Stimulated activated naive CD8-positive, alpha-beta T cell treated with anti-CD3 and anti-CD28 coated beads, Interleukin-15, Interleukin-2, amounts not matched to agents 100 ng/mL and 50 ng/mL, for 24 hours (primary cell): ENCODE results near the gene TENM3.
"Not testable (repeated sequence)": the region's sequence is repeated elsewhere in the genome, so short reads cannot be mapped to it uniquely, and the experiment has no call there.

ENCODE experiments used
- H3K27ac Mint-ChIP-seq: one replicate; pipeline ENCODE4 v1.8.0; 2021; ENCODE audit warnings: mild to moderate bottlenecking, mixed read lengths
- H3K27me3 Mint-ChIP-seq: one replicate; pipeline ENCODE4 v1.8.0; 2021; ENCODE audit warnings: mixed read lengths
- H3K36me3 Mint-ChIP-seq: one replicate; pipeline ENCODE4 v1.8.0; 2021; ENCODE audit warnings: low read depth, mixed read lengths
- H3K4me1 Mint-ChIP-seq: one replicate; pipeline ENCODE4 v1.8.0; 2021; ENCODE audit warnings: low read depth, mixed read lengths
- H3K4me3 Mint-ChIP-seq: one replicate; pipeline ENCODE4 v1.8.0; 2021; ENCODE audit warnings: mild to moderate bottlenecking, mixed read lengths
- H3K9me3 Mint-ChIP-seq: one replicate; pipeline ENCODE4 v1.8.0; 2021; ENCODE audit warnings: mixed read lengths

TENM3 gene

DNA sequence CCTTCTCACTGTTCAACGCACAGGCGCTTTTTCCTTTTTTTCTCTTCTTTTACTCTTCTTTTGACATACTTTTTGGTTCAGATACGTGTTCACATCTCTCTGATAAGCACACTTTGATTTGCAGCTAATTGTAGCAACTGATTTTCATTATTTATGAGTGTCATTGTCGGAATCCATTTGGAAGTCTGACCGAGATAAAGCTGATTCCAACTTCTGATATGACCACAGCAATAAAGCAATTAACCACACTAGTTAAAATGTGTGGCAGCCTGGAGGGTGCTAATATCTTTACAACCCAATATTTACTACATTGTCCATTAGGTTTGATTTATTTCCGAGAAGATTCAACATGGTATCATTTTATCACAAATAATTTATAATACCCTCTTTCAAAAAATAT, 101.8 kb downstream of the TENM3 start:
- Mint-ChIP-seq H3K27me3 (peaks cover 11% of the 10 kb centered on the region), H3K9me3 (peaks cover 3% of the 10 kb centered on the region), H3K36me3 (no peaks in the 10 kb centered on the region), H3K4me1 (no peaks in the 10 kb centered on the region), H3K4me3 (no peak overlapping the region), H3K27ac (no peak overlapping the region)

DNA sequence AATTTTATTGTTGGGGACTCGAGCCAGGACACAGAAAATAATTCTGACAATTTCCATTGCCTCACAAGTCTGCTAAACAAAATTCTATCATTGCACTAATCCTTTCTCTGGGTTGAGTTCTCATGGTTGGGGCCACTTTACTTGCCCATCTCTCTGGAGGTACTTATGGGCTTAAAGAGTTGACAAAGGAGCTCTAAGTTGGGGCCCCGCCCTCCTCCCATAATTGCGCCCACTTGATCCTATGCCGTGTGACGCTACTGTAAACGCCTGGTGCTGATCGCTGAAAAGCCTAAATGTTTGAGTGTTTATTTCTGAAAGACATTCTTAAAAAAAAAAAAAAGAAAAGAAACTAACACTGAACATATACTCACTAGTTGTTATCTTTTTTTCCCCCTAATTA, 103.0 kb downstream of the TENM3 start:
- no peaks in the 10 kb centered on the region for H3K36me3 Mint-ChIP-seq
- H3K27me3 Mint-ChIP-seq: peaks cover 11% of the 10 kb centered on the region
- H3K27ac Mint-ChIP-seq: no peak overlapping the region
- no peaks in the 10 kb centered on the region for H3K4me1 Mint-ChIP-seq
- H3K4me3 Mint-ChIP-seq: no peak overlapping the region
- H3K9me3 Mint-ChIP-seq: peaks cover 3% of the 10 kb centered on the region

DNA sequence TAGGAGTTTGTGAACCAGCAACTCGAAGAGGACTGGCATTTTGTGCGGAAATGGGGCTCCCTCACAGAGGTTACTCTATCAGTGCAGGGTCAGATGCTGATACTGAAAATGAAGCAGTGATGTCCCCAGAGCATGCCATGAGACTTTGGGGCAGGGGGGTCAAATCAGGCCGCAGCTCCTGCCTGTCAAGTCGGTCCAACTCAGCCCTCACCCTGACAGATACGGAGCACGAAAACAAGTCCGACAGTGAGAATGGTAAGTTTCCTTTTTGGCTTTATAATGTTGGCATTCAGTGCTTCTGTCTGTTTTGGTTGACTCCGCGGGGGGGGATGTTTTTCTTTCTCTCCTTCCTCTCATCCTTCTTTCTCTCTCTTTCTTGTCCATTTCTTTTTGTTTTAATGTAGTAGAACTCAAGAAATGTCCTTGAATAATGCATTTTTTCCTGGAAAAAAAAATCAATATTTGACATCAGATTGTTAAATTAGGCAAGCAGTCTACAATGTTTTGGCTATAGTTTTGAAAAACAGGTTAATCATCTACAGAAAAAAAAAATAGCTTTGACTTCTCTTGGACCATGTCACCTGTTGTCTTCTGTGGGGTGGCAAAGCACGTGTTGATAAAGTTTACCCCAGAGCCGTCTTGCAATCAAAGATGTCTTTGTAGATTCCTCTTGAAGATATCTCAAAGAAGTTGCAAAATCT, 103.6 kb downstream of the TENM3 start:
- peaks cover 3% of the 10 kb centered on the region for H3K9me3 Mint-ChIP-seq
- H3K27me3 Mint-ChIP-seq: peaks cover 11% of the 10 kb centered on the region
- H3K4me1 Mint-ChIP-seq: no peaks in the 10 kb centered on the region
- no peak overlapping the region for H3K27ac Mint-ChIP-seq
- no peak overlapping the region for H3K4me3 Mint-ChIP-seq
- no peaks in the 10 kb centered on the region for H3K36me3 Mint-ChIP-seq

DNA sequence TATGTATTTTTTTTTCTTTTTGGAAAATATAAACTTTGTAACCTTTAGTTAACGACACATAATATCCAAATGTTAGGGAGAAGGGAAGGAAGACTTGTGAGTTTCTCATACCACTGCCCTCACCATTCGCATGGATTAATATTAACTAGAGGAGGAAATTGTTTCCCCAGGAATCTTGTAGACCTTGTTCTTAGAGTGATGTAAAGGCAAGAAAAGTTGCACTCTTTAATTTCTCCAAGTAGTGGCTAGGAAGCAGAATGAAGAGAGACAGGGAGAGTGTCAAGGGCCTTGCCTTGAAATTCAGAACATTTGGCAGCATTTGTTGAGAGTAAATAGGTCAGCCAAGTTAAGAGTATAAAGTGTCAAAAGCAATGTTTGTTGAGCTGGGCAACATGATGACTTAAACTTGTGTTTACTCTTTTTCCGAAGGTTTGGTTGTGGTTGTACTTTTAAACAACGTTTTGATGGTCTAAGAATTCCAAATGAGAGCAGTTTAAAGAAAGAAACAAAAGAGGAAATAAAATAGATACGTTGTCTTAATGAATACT, 105.7 kb downstream of the TENM3 start:
- H3K4me3 Mint-ChIP-seq: no peak overlapping the region
- peaks cover 3% of the 10 kb centered on the region for H3K9me3 Mint-ChIP-seq
- no peaks in the 10 kb centered on the region for H3K36me3 Mint-ChIP-seq
- H3K4me1 Mint-ChIP-seq: no peaks in the 10 kb centered on the region
- H3K27ac Mint-ChIP-seq: no peak overlapping the region
- peaks cover 3% of the 10 kb centered on the region for H3K27me3 Mint-ChIP-seq

DNA sequence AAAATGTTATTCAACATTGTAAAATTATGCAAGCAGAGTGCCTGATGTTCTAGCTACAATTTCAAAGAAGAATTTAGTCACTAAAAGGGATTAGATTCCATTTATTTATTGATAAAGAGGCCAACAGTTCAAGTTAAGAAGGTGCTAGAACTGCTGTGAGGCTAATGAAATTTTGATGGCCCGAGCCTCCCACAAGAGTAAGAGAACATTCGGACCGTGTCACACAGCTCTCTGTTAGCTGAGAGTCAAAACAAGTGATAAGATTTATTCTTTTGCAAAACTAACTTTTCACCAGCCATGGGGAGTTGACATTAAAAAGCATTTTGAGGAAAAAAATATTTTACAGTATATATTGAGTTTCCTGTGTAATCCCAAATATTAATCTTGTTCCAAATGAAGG, 106.8 kb downstream of the TENM3 start:
- Mint-ChIP-seq H3K27ac (no peak overlapping the region), H3K4me3 (no peak overlapping the region), H3K36me3 (no peaks in the 10 kb centered on the region)

DNA sequence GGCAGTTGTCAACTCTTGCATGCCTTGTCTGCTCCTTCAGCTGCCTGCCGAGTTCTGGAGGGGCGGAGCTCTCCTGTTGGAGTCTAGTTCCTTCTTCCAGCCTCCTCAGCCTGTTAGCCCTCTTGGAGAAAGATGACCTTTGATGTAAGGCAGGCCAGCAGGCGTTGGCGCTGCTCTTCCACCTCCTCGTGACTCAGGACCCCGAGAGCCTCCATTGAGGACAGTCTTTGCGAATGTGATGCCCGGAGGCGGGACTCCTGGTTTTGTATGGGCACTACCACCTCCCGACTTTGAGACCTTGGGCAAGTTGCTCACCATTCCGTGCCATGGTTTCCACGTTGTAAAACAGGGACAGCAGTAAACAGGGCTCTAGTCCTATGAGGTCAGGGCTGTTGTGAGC, 108.3 kb downstream of the TENM3 start:
- Mint-ChIP-seq H3K4me1 (no peaks in the 10 kb centered on the region), H3K4me3 (no peak overlapping the region), H3K36me3 (no peaks in the 10 kb centered on the region), H3K27ac (no peak overlapping the region), H3K27me3 (no peaks in the 10 kb centered on the region), H3K9me3 (peaks cover 8% of the 10 kb centered on the region)

More for the DNA sequence above, 106.8 kb downstream of the TENM3 start:
- Mint-ChIP-seq H3K4me1 (no peaks in the 10 kb centered on the region), H3K27me3 (peaks cover under 1% of the 10 kb centered on the region), H3K9me3 (peaks cover 3% of the 10 kb centered on the region)

DNA sequence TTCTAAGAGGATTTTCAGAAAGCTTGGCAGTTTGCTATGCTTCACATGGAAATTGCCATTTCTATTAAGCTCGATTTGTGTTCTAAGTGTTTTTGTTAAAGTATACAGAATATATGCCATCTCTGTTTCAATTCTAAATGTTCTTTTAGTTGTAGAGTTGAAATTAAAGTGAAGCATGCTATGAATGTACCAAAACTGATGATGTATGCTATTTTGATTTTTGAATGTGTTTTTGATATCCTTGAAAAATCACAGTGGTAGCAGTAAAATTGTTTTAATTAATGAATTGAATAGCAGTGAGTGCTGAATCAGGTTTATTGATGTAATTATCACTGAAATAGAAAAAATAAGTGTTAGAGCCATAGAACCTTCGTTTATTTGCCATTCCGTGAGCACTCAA, 110.9 kb downstream of the TENM3 start:
- no peaks in the 10 kb centered on the region for H3K4me1 Mint-ChIP-seq
- H3K9me3 Mint-ChIP-seq: peaks cover 5% of the 10 kb centered on the region
- H3K36me3 Mint-ChIP-seq: no peaks in the 10 kb centered on the region
- no peak overlapping the region for H3K4me3 Mint-ChIP-seq
- no peaks in the 10 kb centered on the region for H3K27me3 Mint-ChIP-seq
- H3K27ac Mint-ChIP-seq: no peak overlapping the region

DNA sequence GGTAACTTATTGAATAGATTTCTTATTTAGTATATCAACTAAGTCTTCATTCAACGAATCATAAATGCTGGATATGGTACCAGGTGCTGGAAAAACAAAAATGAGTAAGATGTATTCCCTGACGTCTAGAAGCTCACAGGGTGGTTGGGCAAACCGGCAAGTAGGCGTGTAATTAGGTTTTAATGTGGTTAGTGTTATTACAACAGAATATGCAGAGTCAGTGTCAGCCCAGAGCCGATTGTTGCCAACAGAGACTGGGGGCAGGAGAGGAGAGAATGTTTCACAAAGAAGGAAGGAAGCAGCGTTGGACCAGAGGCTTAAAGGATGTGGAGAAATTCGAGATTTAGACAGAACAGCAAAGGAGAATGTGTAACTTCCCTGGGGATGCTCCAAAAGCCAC, 111.7 kb downstream of the TENM3 start:
- Mint-ChIP-seq H3K27me3 (no peaks in the 10 kb centered on the region), H3K9me3 (peaks cover 5% of the 10 kb centered on the region), H3K4me3 (no peak overlapping the region), H3K36me3 (no peaks in the 10 kb centered on the region), H3K4me1 (no peaks in the 10 kb centered on the region), H3K27ac (no peak overlapping the region)

DNA sequence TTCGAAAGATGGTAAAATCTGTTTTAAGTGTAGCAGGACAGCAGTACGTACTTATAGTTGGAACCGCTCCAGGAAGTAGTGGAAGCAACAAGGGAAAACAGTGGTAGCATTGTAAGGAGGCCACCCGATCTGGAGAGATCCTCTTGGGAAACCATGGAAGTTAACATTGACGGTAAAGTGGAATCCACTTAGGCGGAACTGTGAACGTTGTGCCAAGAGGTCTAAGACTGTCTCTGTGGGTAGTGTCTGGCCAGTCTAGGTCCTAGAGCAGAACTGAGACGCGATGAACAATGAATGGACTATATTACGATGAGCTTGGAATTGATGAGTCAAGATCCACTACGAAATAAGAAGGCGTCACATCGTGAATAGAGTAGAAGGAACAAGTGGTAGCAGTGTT, 124.0 kb downstream of the TENM3 start:
- Mint-ChIP-seq H3K4me1 (no peaks in the 10 kb centered on the region), H3K4me3 (no peak overlapping the region), H3K27me3 (no peaks in the 10 kb centered on the region), H3K9me3 (no peaks in the 10 kb centered on the region), H3K27ac (no peak overlapping the region), H3K36me3 (no peaks in the 10 kb centered on the region)

DNA sequence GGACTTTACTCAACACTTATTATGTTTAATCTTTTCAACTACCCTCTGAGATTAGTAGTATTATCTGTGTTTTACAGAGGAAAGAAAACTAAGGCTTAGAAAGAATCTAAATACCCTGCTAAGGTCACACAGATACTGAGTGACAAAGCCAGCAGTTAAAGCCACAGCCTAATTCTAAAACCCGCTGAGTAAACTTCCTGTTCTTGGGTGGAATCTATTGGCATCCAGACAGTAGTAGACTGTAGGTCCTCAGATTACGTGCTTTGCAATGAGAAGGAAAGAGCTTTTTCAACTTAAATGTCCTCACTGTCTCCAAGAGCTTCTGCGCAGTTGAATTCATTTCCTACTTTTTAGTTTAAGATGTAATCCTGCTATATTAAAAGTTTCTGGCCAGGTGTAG, 126.0 kb downstream of the TENM3 start:
- Mint-ChIP-seq H3K4me1 (no peaks in the 10 kb centered on the region), H3K27ac (no peak overlapping the region), H3K36me3 (no peaks in the 10 kb centered on the region), H3K9me3 (no peaks in the 10 kb centered on the region), H3K27me3 (no peaks in the 10 kb centered on the region), H3K4me3 (no peak overlapping the region)

DNA sequence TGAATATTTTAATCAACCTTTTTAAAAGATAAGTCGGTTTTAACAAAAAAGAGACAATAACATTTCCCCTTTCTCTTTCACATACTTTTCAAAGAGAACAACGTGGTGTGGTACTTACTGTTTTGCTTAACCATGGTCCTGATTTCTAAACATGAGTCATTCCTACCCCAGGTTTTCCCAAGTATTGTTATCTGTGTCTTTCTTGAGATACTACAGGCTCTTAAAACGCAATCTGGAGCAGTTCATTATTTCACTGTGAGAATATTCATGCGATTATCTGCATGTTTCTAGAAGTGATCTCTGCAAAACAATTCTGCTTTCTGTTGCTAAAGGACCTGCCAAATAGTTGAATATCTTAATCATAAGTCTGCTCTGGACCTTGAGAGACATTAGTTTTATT, 127.3 kb downstream of the TENM3 start:
- Mint-ChIP-seq H3K36me3 (no peaks in the 10 kb centered on the region), H3K27me3 (peaks cover 4% of the 10 kb centered on the region), H3K27ac (no peak overlapping the region), H3K9me3 (no peaks in the 10 kb centered on the region), H3K4me1 (no peaks in the 10 kb centered on the region), H3K4me3 (no peak overlapping the region)

DNA sequence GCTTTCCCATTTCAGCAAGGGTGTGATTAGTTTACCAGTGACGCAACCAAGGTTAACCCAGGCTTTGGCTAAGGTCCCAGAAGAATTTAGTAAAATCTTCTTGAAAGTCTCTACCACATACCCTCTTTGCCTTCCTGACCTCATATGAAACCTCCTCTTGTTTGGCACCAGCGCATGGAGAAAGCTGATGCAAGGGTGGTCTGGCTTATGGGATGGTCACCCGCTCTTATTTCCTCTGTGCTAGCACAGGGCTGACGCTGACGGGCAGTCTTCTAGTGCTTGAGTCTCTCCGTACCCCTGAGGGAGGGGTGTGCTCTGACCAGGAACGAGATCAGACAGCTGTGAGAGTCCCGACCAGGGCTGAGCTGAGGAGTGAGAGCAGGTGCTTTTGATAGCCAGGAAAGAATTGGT, 137.6 kb downstream of the TENM3 start:
- no peak overlapping the region for H3K27ac Mint-ChIP-seq
- no peaks in the 10 kb centered on the region for H3K36me3 Mint-ChIP-seq
- H3K4me1 Mint-ChIP-seq: no peaks in the 10 kb centered on the region
- H3K27me3 Mint-ChIP-seq: peaks cover 3% of the 10 kb centered on the region
- H3K9me3 Mint-ChIP-seq: no peaks in the 10 kb centered on the region
- no peak overlapping the region for H3K4me3 Mint-ChIP-seq

DNA sequence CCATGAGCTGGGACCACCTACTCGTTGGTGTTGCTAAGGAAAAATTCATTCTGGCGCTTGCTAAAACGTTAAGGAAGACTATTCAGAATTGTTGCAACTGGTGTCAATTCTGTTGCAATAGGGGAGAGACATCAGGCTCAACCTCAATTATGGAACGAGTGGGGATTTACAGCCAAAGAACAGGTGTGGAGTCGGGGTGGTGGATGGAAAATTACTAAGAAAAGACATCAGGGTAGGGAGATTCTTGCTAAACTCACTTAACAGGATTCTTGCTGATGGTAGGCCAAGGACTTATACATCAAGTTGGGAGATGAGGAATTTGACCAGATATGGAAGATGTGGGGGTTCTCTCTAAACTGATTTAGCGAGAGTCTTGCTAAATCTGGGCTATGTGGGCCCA, 139.7 kb downstream of the TENM3 start:
- Mint-ChIP-seq H3K4me1 (no peaks in the 10 kb centered on the region), H3K27ac (no peak overlapping the region)

DNA sequence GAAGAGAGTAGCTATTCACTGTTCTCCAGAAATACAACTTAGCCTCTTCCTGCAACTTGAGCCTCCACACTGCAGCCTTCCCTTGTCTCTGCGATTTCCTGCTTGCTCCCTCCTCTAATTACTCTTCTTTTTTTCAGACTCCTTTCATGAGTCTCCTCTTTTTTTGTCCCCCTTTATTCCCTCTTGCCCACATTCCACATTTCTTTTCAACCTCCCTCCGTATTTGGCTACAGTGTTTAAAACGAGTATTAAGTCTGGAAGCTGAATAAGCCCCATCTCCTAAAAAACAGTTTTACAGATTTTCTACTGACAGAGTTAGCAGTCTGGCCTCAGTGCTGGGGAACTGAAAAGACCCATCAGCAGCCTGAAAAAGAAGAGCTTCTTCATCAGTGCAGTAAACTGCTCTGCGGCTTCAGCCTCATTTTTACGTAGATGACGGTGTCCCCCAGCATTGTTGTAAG, 141.5 kb downstream of the TENM3 start:
- H3K9me3 Mint-ChIP-seq: no peaks in the 10 kb centered on the region
- no peaks in the 10 kb centered on the region for H3K27me3 Mint-ChIP-seq
- H3K4me3 Mint-ChIP-seq: no peak overlapping the region
- no peak overlapping the region for H3K27ac Mint-ChIP-seq
- H3K36me3 Mint-ChIP-seq: no peaks in the 10 kb centered on the region
- H3K4me1 Mint-ChIP-seq: no peaks in the 10 kb centered on the region

More for the DNA sequence above, 139.7 kb downstream of the TENM3 start:
- no peaks in the 10 kb centered on the region for H3K36me3 Mint-ChIP-seq
- H3K4me3 Mint-ChIP-seq: no peak overlapping the region
- peaks cover 3% of the 10 kb centered on the region for H3K27me3 Mint-ChIP-seq
- no peaks in the 10 kb centered on the region for H3K9me3 Mint-ChIP-seq

DNA sequence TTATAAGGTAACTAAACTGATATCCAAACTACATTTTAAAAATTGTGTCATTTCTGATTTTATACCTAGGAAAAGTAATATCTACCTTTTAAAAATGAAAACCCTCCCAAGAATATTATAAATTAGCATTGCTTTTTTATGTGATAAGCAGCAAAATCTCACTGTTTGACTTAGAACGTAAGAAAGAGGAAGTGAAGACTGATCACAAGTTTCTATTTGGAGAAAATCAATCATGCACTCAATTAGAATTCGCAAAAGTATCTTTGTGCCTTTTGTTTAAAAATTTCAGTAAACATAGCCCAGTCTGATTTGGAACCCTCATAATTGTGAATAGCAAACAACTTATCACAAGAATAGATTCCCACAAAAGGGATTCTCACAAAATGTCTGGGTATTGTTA, 142.7 kb downstream of the TENM3 start:
- Mint-ChIP-seq H3K9me3 (no peaks in the 10 kb centered on the region), H3K36me3 (no peaks in the 10 kb centered on the region), H3K27ac (no peak overlapping the region), H3K27me3 (no peaks in the 10 kb centered on the region), H3K4me3 (no peak overlapping the region), H3K4me1 (no peaks in the 10 kb centered on the region)

DNA sequence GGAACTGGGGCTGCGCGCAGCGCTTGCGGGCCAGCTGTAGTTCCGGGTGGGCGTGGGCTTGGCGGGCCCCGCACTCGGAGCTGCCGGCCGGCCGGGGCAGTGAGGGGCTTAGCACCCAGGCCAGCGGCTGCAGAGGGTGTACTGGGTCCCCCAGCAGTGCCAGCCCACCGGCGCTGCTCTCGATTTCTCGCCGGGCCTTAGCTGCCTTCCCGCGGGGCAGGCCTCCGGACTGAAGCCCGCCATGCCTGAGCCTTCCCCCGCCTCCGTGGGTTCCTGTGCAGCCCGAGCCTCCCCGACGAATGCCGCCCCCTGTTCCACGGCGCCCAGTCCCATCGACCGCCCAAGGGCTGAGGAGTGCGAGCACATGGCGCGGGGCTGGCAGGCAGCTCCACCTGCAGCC, 143.4 kb downstream of the TENM3 start:
- not testable (repeated sequence) for H3K36me3 Mint-ChIP-seq, H3K27me3 Mint-ChIP-seq, H3K9me3 Mint-ChIP-seq, H3K4me1 Mint-ChIP-seq, H3K27ac Mint-ChIP-seq, H3K4me3 Mint-ChIP-seq
